Testis (tissue), 2 donors: ENCODE measurements around the gene TESK2.

Experiments used
- CTCF ChIP-seq, 3 experiments: fragments of 450-650 bp in 2 of 3; fragments of 200-600 bp in 1 of 3; sonication (generic) in 1 of 3; IDR thresholded peaks; one replicate each; pipeline ENCODE4 v1.5.1; 2016 to 2019; ENCODE audit warnings: antibody characterized with exemption in 3 of 3, mild to moderate bottlenecking in 2 of 3, moderate library complexity in 1 of 3
- POLR2A ChIP-seq: fragments of 450-650 bp; IDR thresholded peaks from one replicate; pipeline ENCODE4 v1.6.1; 2017; ENCODE audit warnings: antibody characterized with exemption, mild to moderate bottlenecking, moderate library complexity

DNA sequence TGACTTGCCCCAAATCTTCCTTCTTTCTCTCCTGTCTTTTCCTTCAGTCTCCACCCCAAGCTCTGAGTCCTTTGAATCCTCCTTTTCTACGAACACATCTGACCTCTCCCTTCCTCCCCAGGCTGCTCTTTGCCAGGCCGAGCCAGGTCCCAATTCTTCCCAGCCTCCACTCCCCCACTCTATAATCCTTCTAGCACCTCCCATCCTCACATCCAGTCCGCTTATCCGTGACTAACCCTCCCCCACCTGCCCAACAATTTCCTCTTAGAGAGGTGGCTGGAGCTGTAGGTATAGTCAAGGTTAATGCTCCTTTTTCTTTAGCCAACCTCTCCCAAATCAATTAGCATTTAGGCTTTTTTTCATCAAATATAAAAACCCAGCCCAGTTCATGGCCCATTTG, 173.8 kb downstream of the TESK2 start:
- TF ChIP-seq CTCF (IDR thresholded peaks at IDR 0.05), result no peak
- TF ChIP-seq POLR2A, result no peak
